Cortex of kidney (tissue), 1 donor: ENCODE data around the gene PCNX3.
"Not testable (repeated sequence)": the region's sequence is repeated elsewhere in the genome, so short reads cannot be mapped to it uniquely, and the experiment has no call there.

Experiments
- DNase-seq: peaks from one replicate; lab custom pipeline; 2025; lab: John Stamatoyannopoulos, UW

The PCNX3 gene

GRCh38 chr11:65620666-65621065 is 5.1 kb downstream of the PCNX3 start:
- DNase-seq: no peak

GRCh38 chr11:65621460-65621859 is 5.9 kb downstream of the PCNX3 start:
- DNase-seq: no peak

- DNase-seq: no peak
Measured at GRCh38 chr11:65622011-65622410, 6.4 kb downstream of the PCNX3 start.

GRCh38 chr11:65623177-65623576 is 7.6 kb downstream of the PCNX3 start:
- DNase-seq: no peak

GRCh38 chr11:65623852-65624616 is 8.5 kb downstream of the PCNX3 start:
- DNase-seq: no peak

GRCh38 chr11:65624931-65625627 is 9.5 kb downstream of the PCNX3 start:
- no peak for DNase-seq

- DNase-seq: no peak
Measured at GRCh38 chr11:65625628-65626342, 10.2 kb downstream of the PCNX3 start.

GRCh38 chr11:65627202-65627601 is 11.6 kb downstream of the PCNX3 start:
- no peak for DNase-seq

- DNase-seq: no peak
Measured at GRCh38 chr11:65629579-65629978, 14.0 kb downstream of the PCNX3 start.

- no peak for DNase-seq
Measured at GRCh38 chr11:65630215-65630614, 14.6 kb downstream of the PCNX3 start.

GRCh38 chr11:65633390-65634108 is 18.0 kb downstream of the PCNX3 start:
- no peak for DNase-seq

- no peak for DNase-seq
Measured at GRCh38 chr11:65634109-65634436, 18.5 kb downstream of the PCNX3 start.

- no peak for DNase-seq
Measured at GRCh38 chr11:65634440-65634839, 18.9 kb downstream of the PCNX3 start.

- no peak for DNase-seq
Measured at GRCh38 chr11:65634905-65635731, 19.5 kb downstream of the PCNX3 start.

- DNase-seq: no peak
Measured at GRCh38 chr11:65636108-65637031, 20.8 kb downstream of the PCNX3 start.

GRCh38 chr11:65637032-65637557 is 21.5 kb downstream of the PCNX3 start:
- no peak for DNase-seq

- no peak for DNase-seq
Measured at GRCh38 chr11:65637794-65638419, 22.3 kb downstream of the PCNX3 start, which contains the start of gene SIPA1. TSS of gene SIPA1 (plus strand) at chr11:65638101. CDS start at chr11:65640922, 2,821 bp downstream.

GRCh38 chr11:65639228-65639597 is 23.6 kb downstream of the PCNX3 start:
- not testable (repeated sequence) for DNase-seq
